Hepatocyte (in vitro differentiated cells): ENCODE measurements around the gene IP6K3. TPM values are rescaled to one million over a fixed set of nuclear protein-coding genes. Genes with fewer than 3 reads are reported as not detected.

Experiments
- DNase-seq: peaks from one replicate; pipeline ENCODE4 v3.0.0-alpha.2; 2016; ENCODE audit warnings: low spot score
- H2AFZ ChIP-seq: fragments of 200-600 bp; sonication (generic); 2 replicates; pipeline ENCODE4 v1.6.0; 2016; ENCODE audit warnings: antibody characterized with exemption, mild to moderate bottlenecking
- H3K27ac ChIP-seq: fragments of 200-600 bp; sonication (generic); 2 replicates; pipeline ENCODE4 v1.5.1; 2016; ENCODE audit warnings: mild to moderate bottlenecking
- H3K27me3 ChIP-seq: fragments of 200-600 bp; sonication (generic); 2 replicates; pipeline ENCODE4 v1.6.1; 2016
- H3K36me3 ChIP-seq: fragments of 200-600 bp; sonication (generic); replicated peaks from 2 replicates; pipeline ENCODE4 v1.5.1; 2016; ENCODE audit warnings: low read depth; ENCODE audit not compliant: insufficient read depth
- H3K4me1 ChIP-seq: fragments of 200-600 bp; sonication (generic); 2 replicates; pipeline ENCODE4 v1.5.1; 2016; ENCODE audit warnings: mild to moderate bottlenecking, moderate library complexity; ENCODE audit not compliant: insufficient read depth
- H3K4me2 ChIP-seq: fragments of 200-600 bp; sonication (generic); 2 replicates; pipeline ENCODE4 v1.6.0; 2016
- H3K4me3 ChIP-seq: fragments of 200-600 bp; sonication (generic); 2 replicates; pipeline ENCODE4 v1.5.1; 2016; ENCODE audit warnings: mild to moderate bottlenecking
- H3K79me2 ChIP-seq: fragments of 200-600 bp; sonication (generic); 2 replicates; pipeline ENCODE4 v1.6.0; 2017; ENCODE audit warnings: mild to moderate bottlenecking
- H3K9me2 ChIP-seq: fragments of 200-600 bp; sonication (generic); replicated peaks from 2 replicates; pipeline ENCODE4 v1.6.0; 2017; ENCODE audit warnings: mild to moderate bottlenecking; ENCODE audit not compliant: insufficient read depth
- H3K9me3 ChIP-seq: fragments of 200-600 bp; sonication (generic); 2 replicates; pipeline ENCODE4 v1.5.1; 2016; ENCODE audit warnings: low read depth, mild to moderate bottlenecking
- H4K20me1 ChIP-seq: fragments of 200-600 bp; sonication (generic); 2 replicates; pipeline ENCODE4 v1.6.0; 2016; ENCODE audit warnings: mild to moderate bottlenecking; ENCODE audit not compliant: insufficient read depth, poor library complexity, severe bottlenecking
- EZH2 ChIP-seq: fragments of 200-600 bp; sonication (generic); IDR thresholded peaks from 2 replicates; pipeline ENCODE4 v1.6.1; 2016; ENCODE audit warnings: antibody characterized with exemption, mild to moderate bottlenecking, borderline replicate concordance
- EZH2phosphoT487 ChIP-seq: fragments of 200-600 bp; sonication (generic); IDR thresholded peaks from one replicate; pipeline ENCODE4 v1.6.1; 2018; ENCODE audit warnings: antibody characterized with exemption, mild to moderate bottlenecking, low read depth, moderate library complexity; ENCODE audit not compliant: unreplicated experiment, severe bottlenecking
- WGBS: methylation state at CpG from one replicate; pipeline ENCODE4 v1.1.6; 2016; ENCODE audit warnings: low lambda C conversion rate; ENCODE audit errors: missing lambda C conversion rate; 5-methylcytosine and 5-hydroxymethylcytosine counted together
- polyA plus RNA-seq: library from polyadenylated mRNA; unstranded; fragments of >200 nt; fragmentation: Nextera tagmentation; extraction: Ambion mirVana; gene quantifications from 2 replicates; pipeline ENCODE4 v1.2.1, GENCODE V29; 2016
- total RNA-seq: library from RNA; depleted of rRNA; stranded (reverse); fragments of >200 nt; gene quantifications from 2 replicates; pipeline ENCODE4 v1.2.3, GENCODE V29; 2014
- TF ChIP-seq, protein P1 (sequence below): fragments of 200-600 bp; sonication (generic); IDR thresholded peaks from 2 replicates; pipeline ENCODE4 v1.5.1; 2016; ENCODE audit warnings: antibody characterized with exemption, mild to moderate bottlenecking; ENCODE audit not compliant: poor library complexity

Gene IP6K3
- total and polyA plus RNA-seq, 2 experiments from 2014 or later: 9.5 to 25.3 TPM

GRCh38 chr6:33708516-33709204, 38.0 kb downstream of the IP6K3 start:
- DNase-seq: no peak
- Histone ChIP-seq H3K9me3 (no peaks in the 10 kb centered on the region), H4K20me1 (no peaks in the 10 kb centered on the region), H3K9me2 (no peaks in the 10 kb centered on the region), H3K4me3 (no peak overlapping the region), H3K4me1 (peaks cover 13% of the 10 kb centered on the region), H2AFZ (no peak overlapping the region), H3K27ac (no peak overlapping the region), H3K4me2 (no peak overlapping the region), H3K36me3 (no peaks in the 10 kb centered on the region), H3K27me3 (no peaks in the 10 kb centered on the region), H3K79me2 (peaks cover 16% of the 10 kb centered on the region)
- 95% methylated on average over 10 of the region's 10 CpGs for WGBS
- TF ChIP-seq EZH2phosphoT487 (no peak), EZH2 (no peak)
- TF ChIP-seq, protein P1, sequence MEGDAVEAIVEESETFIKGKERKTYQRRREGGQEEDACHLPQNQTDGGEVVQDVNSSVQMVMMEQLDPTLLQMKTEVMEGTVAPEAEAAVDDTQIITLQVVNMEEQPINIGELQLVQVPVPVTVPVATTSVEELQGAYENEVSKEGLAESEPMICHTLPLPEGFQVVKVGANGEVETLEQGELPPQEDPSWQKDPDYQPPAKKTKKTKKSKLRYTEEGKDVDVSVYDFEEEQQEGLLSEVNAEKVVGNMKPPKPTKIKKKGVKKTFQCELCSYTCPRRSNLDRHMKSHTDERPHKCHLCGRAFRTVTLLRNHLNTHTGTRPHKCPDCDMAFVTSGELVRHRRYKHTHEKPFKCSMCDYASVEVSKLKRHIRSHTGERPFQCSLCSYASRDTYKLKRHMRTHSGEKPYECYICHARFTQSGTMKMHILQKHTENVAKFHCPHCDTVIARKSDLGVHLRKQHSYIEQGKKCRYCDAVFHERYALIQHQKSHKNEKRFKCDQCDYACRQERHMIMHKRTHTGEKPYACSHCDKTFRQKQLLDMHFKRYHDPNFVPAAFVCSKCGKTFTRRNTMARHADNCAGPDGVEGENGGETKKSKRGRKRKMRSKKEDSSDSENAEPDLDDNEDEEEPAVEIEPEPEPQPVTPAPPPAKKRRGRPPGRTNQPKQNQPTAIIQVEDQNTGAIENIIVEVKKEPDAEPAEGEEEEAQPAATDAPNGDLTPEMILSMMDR: no peak

GRCh38 chr6:33707771-33708170, 38.9 kb downstream of the IP6K3 start:
- Histone ChIP-seq H3K9me3 (no peaks in the 10 kb centered on the region), H3K9me2 (no peaks in the 10 kb centered on the region), H2AFZ (no peak overlapping the region), H3K4me3 (no peak overlapping the region), H3K4me1 (peaks cover 13% of the 10 kb centered on the region), H4K20me1 (no peaks in the 10 kb centered on the region), H3K4me2 (no peak overlapping the region), H3K36me3 (no peaks in the 10 kb centered on the region), H3K27me3 (no peaks in the 10 kb centered on the region), H3K79me2 (peaks cover 16% of the 10 kb centered on the region), H3K27ac (no peak overlapping the region)
- no peak for TF ChIP-seq EZH2phosphoT487
- TF ChIP-seq, protein P1: no peak
- TF ChIP-seq EZH2: no peak
- no peak for DNase-seq
- WGBS: 89% methylated on average over 5 of the region's 5 CpGs

GRCh38 chr6:33705955-33706725, 40.6 kb downstream of the IP6K3 start:
- WGBS: 84% methylated on average over 16 of the region's 16 CpGs
- H3K27ac ChIP-seq: no peak overlapping the region
- H3K36me3 ChIP-seq: no peaks in the 10 kb centered on the region
- no peak overlapping the region for H3K4me2 ChIP-seq
- no peaks in the 10 kb centered on the region for H4K20me1 ChIP-seq
- H3K9me3 ChIP-seq: no peaks in the 10 kb centered on the region
- TF ChIP-seq, protein P1: no peak
- no peak for TF ChIP-seq EZH2phosphoT487
- TF ChIP-seq EZH2: no peak
- peaks cover 16% of the 10 kb centered on the region for H3K79me2 ChIP-seq
- DNase-seq: no peak
- no peaks in the 10 kb centered on the region for H3K27me3 ChIP-seq
- H3K4me1 ChIP-seq: peaks cover 8% of the 10 kb centered on the region
- H3K9me2 ChIP-seq: no peaks in the 10 kb centered on the region
- H2AFZ ChIP-seq: no peak overlapping the region
- no peak overlapping the region for H3K4me3 ChIP-seq
